Measurements from ENCODE around the gene VIT.

Gene VIT

GRCh38 chr2:36710858-36711515 is 14.5 kb downstream of the VIT start:
- no peak for DNase-seq (ENCODE audit: low read depth)

GRCh38 chr2:36711741-36712314 is 15.3 kb downstream of the VIT start:
- DNase-seq (ENCODE audit: low read depth) = no peak

GRCh38 chr2:36713310-36713709 is 16.8 kb downstream of the VIT start:
- DNase-seq (ENCODE audit: low read depth) = no peak

GRCh38 chr2:36716111-36716510 is 19.6 kb downstream of the VIT start:
- DNase-seq (ENCODE audit: low read depth) = no peak

- no peak for DNase-seq (ENCODE audit: low read depth)
Observed at GRCh38 chr2:36717603-36718266, 21.2 kb downstream of the VIT start.

GRCh38 chr2:36727550-36727949 is 31.0 kb downstream of the VIT start:
- DNase-seq (ENCODE audit: low read depth) = no peak

- DNase-seq (ENCODE audit: low read depth) = no peak
Observed at GRCh38 chr2:36729067-36729466, 32.6 kb downstream of the VIT start.

- DNase-seq (ENCODE audit: low read depth) = no peak
Observed at GRCh38 chr2:36731941-36732672, 35.6 kb downstream of the VIT start.

GRCh38 chr2:36732673-36733036 is 36.1 kb downstream of the VIT start:
- no peak for DNase-seq (ENCODE audit: low read depth)

- no peak for DNase-seq (ENCODE audit: low read depth)
Observed at GRCh38 chr2:36733215-36733614, 36.7 kb downstream of the VIT start.

GRCh38 chr2:36734304-36734703 is 37.8 kb downstream of the VIT start:
- DNase-seq (ENCODE audit: low read depth) = no peak

GRCh38 chr2:36737131-36737750 is 40.7 kb downstream of the VIT start:
- DNase-seq (ENCODE audit: low read depth) = no peak

GRCh38 chr2:36740061-36740460 is 43.6 kb downstream of the VIT start:
- no peak for DNase-seq (ENCODE audit: low read depth)

GRCh38 chr2:36741188-36741837 is 44.8 kb downstream of the VIT start:
- no peak for DNase-seq (ENCODE audit: low read depth)

GRCh38 chr2:36743954-36744353 is 47.4 kb downstream of the VIT start:
- no peak for DNase-seq (ENCODE audit: low read depth)

GRCh38 chr2:36748166-36748565 is 51.7 kb downstream of the VIT start:
- DNase-seq (ENCODE audit: low read depth) = no peak

- DNase-seq (ENCODE audit: low read depth) = no peak
Observed at GRCh38 chr2:36750101-36750500, 53.6 kb downstream of the VIT start.

- DNase-seq (ENCODE audit: low read depth) = no peak
Observed at GRCh38 chr2:36753706-36754221, 57.3 kb downstream of the VIT start.

GRCh38 chr2:36754578-36754977 is 58.1 kb downstream of the VIT start:
- no peak for DNase-seq (ENCODE audit: low read depth)

GRCh38 chr2:36756438-36756837 is 59.9 kb downstream of the VIT start:
- DNase-seq (ENCODE audit: low read depth) = no peak

- no peak for DNase-seq (ENCODE audit: low read depth)
Observed at GRCh38 chr2:36762764-36763490, 66.4 kb downstream of the VIT start.
